MCF 10A (cell line): ENCODE measurements around the gene FAM217B. TPM values are rescaled to one million over a fixed set of nuclear protein-coding genes. Genes with fewer than 3 reads are reported as not detected.

ENCODE experiments used
- BruUV-seq: library from RNA; stranded (reverse); fragments of 400-500 nt; replicated peaks from 2 replicates; lab custom pipeline; 2021; lab: Mats Ljungman, UMichigan
- CTCF ChIA-PET: fragments of 300-600 bp; sonication (Branson Sonifier 250); formaldehyde crosslinking; extraction: SDS; loops from one replicate; lab custom pipeline; 2021; ENCODE audit warnings: antibody characterized with exemption, inconsistent platforms; lab: Yijun Ruan, JAX
- POLR2A ChIA-PET: fragments of 300-600, 350-650 bp; sonication (Branson Sonifier 250); formaldehyde crosslinking; extraction: SDS; loops from one replicate; lab custom pipeline; 2020; ENCODE audit warnings: antibody characterized with exemption, inconsistent platforms; lab: Yijun Ruan, JAX
- DNase-seq: peaks from one replicate; pipeline ENCODE4 v3.0.0-alpha.2; 2018; ENCODE audit not compliant: unreplicated experiment
- H3K27ac Mint-ChIP-seq: one replicate; pipeline ENCODE4 v1.8.0; 2022; ENCODE audit warnings: mild to moderate bottlenecking, low read depth, mixed read lengths; ENCODE audit not compliant: unreplicated experiment
- H3K27me3 Mint-ChIP-seq: one replicate; pipeline ENCODE4 v1.8.0; 2022; ENCODE audit warnings: mixed read lengths; ENCODE audit not compliant: insufficient read depth, unreplicated experiment
- H3K36me3 Mint-ChIP-seq: one replicate; pipeline ENCODE4 v1.8.0; 2022; ENCODE audit warnings: mild to moderate bottlenecking, moderate library complexity, mixed read lengths; ENCODE audit not compliant: insufficient read depth, unreplicated experiment
- H3K4me1 Mint-ChIP-seq: one replicate; pipeline ENCODE4 v1.8.0; 2022; ENCODE audit warnings: mixed read lengths; ENCODE audit not compliant: insufficient read depth, unreplicated experiment
- H3K4me3 Mint-ChIP-seq: one replicate; pipeline ENCODE4 v1.8.0; 2022; ENCODE audit warnings: mild to moderate bottlenecking, moderate library complexity, mixed read lengths; ENCODE audit not compliant: unreplicated experiment
- H3K9me3 Mint-ChIP-seq: one replicate; pipeline ENCODE4 v1.8.0; 2022; ENCODE audit warnings: mixed read lengths; ENCODE audit not compliant: unreplicated experiment
- CTCF ChIP-seq: fragments of 200-600 bp; IDR thresholded peaks from one replicate; pipeline ENCODE4 v1.8.0; 2022; ENCODE audit warnings: antibody characterized with exemption, mild to moderate bottlenecking; ENCODE audit not compliant: unreplicated experiment
- intact Hi-C: fragments of 100-400 bp; cut with micrococcal nuclease; formaldehyde crosslinking; loops from 2 replicates; pipeline ENCODE4 v1.14.1; 2022
- total RNA-seq: library from RNA; stranded (reverse); gene quantifications from 2 replicates; pipeline ENCODE4 v1.2.3, GENCODE V29; 2022

The FAM217B gene
- total RNA-seq, 1 experiment from 2014 or later = 5.6 TPM

- CTCF ChIA-PET = no interaction called here
- intact Hi-C loops = no loop called here
Measured at GRCh38 chr20:59984541-59984940, 44.4 kb downstream of the FAM217B start.

GRCh38 chr20:59985164-59985563, 45.0 kb downstream of the FAM217B start:
- intact Hi-C loops = no loop called here

More at GRCh38 chr20:59984541-59984940, 44.4 kb downstream of the FAM217B start:
- Mint-ChIP-seq H3K4me3 (no peak overlapping the region), H3K4me1 (peaks cover 13% of the 10 kb centered on the region), H3K36me3 (no peaks in the 10 kb centered on the region), H3K9me3 (no peaks in the 10 kb centered on the region), H3K27ac (no peak overlapping the region), H3K27me3 (no peaks in the 10 kb centered on the region)
- no peak for DNase-seq
- no TSS peak for BruUV-seq
- POLR2A ChIA-PET = no interaction called here
- no peak for TF ChIP-seq CTCF

GRCh38 chr20:59985864-59986263, 45.7 kb downstream of the FAM217B start:
- DNase-seq = no peak
- Mint-ChIP-seq H3K27me3 (no peaks in the 10 kb centered on the region), H3K4me1 (peaks cover 13% of the 10 kb centered on the region), H3K36me3 (no peaks in the 10 kb centered on the region), H3K4me3 (no peak overlapping the region), H3K9me3 (no peaks in the 10 kb centered on the region), H3K27ac (no peak overlapping the region)
- no TSS peak for BruUV-seq
- intact Hi-C loops = no loop called here
- ChIA-PET CTCF (interaction anchor here (0.6 to 1.3 kb wide), 5 partner anchors 13 to 72 kb away, joined by 3 to 5 read pairs (median 3); no protein-coding TSS in a partner anchor), POLR2A (interaction anchor here (0.8 kb wide), 1 partner anchor 60 kb away, joined by 3 read pairs; no protein-coding TSS in a partner anchor)
- TF ChIP-seq CTCF = no peak

More at GRCh38 chr20:59985164-59985563, 45.0 kb downstream of the FAM217B start:
- no peaks in the 10 kb centered on the region for H3K27me3 Mint-ChIP-seq
- DNase-seq = no peak
- no peak for TF ChIP-seq CTCF
- peaks cover 13% of the 10 kb centered on the region for H3K4me1 Mint-ChIP-seq
- no TSS peak for BruUV-seq
- no peaks in the 10 kb centered on the region for H3K9me3 Mint-ChIP-seq
- H3K27ac Mint-ChIP-seq = no peak overlapping the region
- H3K4me3 Mint-ChIP-seq = no peak overlapping the region
- no peaks in the 10 kb centered on the region for H3K36me3 Mint-ChIP-seq
- ChIA-PET POLR2A (no interaction called here), CTCF (interaction anchor here (0.9 to 1.3 kb wide), 3 partner anchors 13 to 73 kb away, joined by 3 to 5 read pairs (median 3); no protein-coding TSS in a partner anchor)

GRCh38 chr20:59987135-59987534, 46.9 kb downstream of the FAM217B start:
- Mint-ChIP-seq H3K27ac (no peak overlapping the region), H3K9me3 (no peaks in the 10 kb centered on the region), H3K4me1 (peaks cover 13% of the 10 kb centered on the region), H3K4me3 (no peak overlapping the region), H3K27me3 (no peaks in the 10 kb centered on the region), H3K36me3 (no peaks in the 10 kb centered on the region)
- intact Hi-C loops = no loop called here
- DNase-seq = no peak
- POLR2A ChIA-PET = interaction anchor here (0.6 to 1.4 kb wide), 2 partner anchors 47 to 50 kb away, joined by 3 to 6 read pairs; partner anchors contain the start of genes FAM217B and PPP1R3D
- no TSS peak for BruUV-seq
- CTCF ChIA-PET = interaction anchor here (0.7 to 1.4 kb wide), 5 partner anchors 12 to 276 kb away, joined by 3 to 5 read pairs (median 4); no protein-coding TSS in a partner anchor
- TF ChIP-seq CTCF = no peak
